ENCODE data around the gene HPSE2.

- no peak for TF ChIP-seq CTCF (IDR thresholded peaks at IDR 0.05)
- no peak for TF ChIP-seq POLR2A (IDR thresholded peaks at IDR 0.05)
These were observed 477.2 kb downstream of the HPSE2 start for GRCh38 chr10:98758463-98758862.
